HL-60 (cell line): ENCODE measurements around the gene AGAP1.

ENCODE experiments used
- POLR2AphosphoS5 ChIP-seq: IDR thresholded peaks from 2 replicates; pipeline ENCODE4 v1.6.1; 2012; ENCODE audit warnings: low read depth
- REST ChIP-seq: IDR thresholded peaks from 2 replicates; pipeline ENCODE4 v1.6.1; 2012; ENCODE audit warnings: low read depth; ENCODE audit not compliant: insufficient replicate concordance
- TF ChIP-seq, protein P1 (sequence below): IDR thresholded peaks from one replicate; pipeline ENCODE4 v1.5.1; 2011; ENCODE audit warnings: low read length, control low read depth, inconsistent platforms; ENCODE audit not compliant: insufficient read depth

DNA sequence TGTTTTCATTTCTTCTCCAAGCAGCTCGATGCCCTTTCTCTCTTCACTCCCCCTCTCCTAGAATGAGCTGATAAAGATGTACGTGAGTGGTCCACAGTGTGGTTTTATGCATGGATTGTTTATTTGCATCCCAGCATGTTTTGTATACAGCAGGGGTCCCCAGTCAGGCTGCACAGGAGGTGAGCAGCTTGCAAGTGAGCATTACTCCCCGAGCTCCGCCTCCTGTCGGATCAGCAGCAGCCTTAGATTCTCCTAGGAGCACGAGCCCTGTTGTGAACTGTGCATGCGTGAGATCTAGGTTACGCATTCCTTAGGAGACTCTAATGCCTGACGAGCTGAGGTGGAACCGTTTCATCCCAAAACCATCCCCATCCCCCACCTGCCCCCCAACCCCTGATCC lies 262.6 kb downstream of the AGAP1 start:
- TF ChIP-seq REST, result no peak
- TF ChIP-seq, protein P1, sequence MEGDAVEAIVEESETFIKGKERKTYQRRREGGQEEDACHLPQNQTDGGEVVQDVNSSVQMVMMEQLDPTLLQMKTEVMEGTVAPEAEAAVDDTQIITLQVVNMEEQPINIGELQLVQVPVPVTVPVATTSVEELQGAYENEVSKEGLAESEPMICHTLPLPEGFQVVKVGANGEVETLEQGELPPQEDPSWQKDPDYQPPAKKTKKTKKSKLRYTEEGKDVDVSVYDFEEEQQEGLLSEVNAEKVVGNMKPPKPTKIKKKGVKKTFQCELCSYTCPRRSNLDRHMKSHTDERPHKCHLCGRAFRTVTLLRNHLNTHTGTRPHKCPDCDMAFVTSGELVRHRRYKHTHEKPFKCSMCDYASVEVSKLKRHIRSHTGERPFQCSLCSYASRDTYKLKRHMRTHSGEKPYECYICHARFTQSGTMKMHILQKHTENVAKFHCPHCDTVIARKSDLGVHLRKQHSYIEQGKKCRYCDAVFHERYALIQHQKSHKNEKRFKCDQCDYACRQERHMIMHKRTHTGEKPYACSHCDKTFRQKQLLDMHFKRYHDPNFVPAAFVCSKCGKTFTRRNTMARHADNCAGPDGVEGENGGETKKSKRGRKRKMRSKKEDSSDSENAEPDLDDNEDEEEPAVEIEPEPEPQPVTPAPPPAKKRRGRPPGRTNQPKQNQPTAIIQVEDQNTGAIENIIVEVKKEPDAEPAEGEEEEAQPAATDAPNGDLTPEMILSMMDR, result no peak
- TF ChIP-seq POLR2AphosphoS5, result no peak
